ENCODE data around the gene WDR88.

GRCh38 chr19:33204136-33204973 lies 72.4 kb downstream of the WDR88 start:
- TF ChIP-seq KDM1A (IDR thresholded peaks at IDR 0.05; ENCODE audit: low read depth) (no peak), HMGXB4 (CRISPR knock-in tag; IDR thresholded peaks at IDR 0.05; ENCODE audit: borderline replicate concordance) (no peak), MYC (IDR thresholded peaks at IDR 0.05; ENCODE audit: borderline replicate concordance, low read length) (no peak), EP300 (IDR thresholded peaks at IDR 0.05) (no peak), JUN (IDR thresholded peaks at IDR 0.05) (no peak), POLR2A (IDR thresholded peaks at IDR 0.05; ENCODE audit: low read length) (no peak)
- TF ChIP-seq, protein P1, sequence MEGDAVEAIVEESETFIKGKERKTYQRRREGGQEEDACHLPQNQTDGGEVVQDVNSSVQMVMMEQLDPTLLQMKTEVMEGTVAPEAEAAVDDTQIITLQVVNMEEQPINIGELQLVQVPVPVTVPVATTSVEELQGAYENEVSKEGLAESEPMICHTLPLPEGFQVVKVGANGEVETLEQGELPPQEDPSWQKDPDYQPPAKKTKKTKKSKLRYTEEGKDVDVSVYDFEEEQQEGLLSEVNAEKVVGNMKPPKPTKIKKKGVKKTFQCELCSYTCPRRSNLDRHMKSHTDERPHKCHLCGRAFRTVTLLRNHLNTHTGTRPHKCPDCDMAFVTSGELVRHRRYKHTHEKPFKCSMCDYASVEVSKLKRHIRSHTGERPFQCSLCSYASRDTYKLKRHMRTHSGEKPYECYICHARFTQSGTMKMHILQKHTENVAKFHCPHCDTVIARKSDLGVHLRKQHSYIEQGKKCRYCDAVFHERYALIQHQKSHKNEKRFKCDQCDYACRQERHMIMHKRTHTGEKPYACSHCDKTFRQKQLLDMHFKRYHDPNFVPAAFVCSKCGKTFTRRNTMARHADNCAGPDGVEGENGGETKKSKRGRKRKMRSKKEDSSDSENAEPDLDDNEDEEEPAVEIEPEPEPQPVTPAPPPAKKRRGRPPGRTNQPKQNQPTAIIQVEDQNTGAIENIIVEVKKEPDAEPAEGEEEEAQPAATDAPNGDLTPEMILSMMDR (IDR thresholded peaks at IDR 0.05): no peak

Measured in A549 (cell line).